ENCODE data around the gene MEIOB. TPM values are rescaled to one million over a fixed set of nuclear protein-coding genes. Genes with fewer than 3 reads are reported as not detected.

Gene MEIOB
- total RNA-seq, 1 experiment from 2014 or later: 1.4 TPM

GRCh38 chr16:1818204-1818872 lies 53.6 kb downstream of the MEIOB start:
- Mint-ChIP-seq H3K9me3 (no peaks in the 10 kb centered on the region), H3K27me3 (ENCODE audit: low read depth) (no peaks in the 10 kb centered on the region), H3K4me1 (no peaks in the 10 kb centered on the region), H3K4me3 (no peak overlapping the region), H3K27ac (no peak overlapping the region), H3K36me3 (peaks cover 6% of the 10 kb centered on the region)
- TF ChIP-seq MAX (CRISPR knock-in tag; IDR thresholded peaks at IDR 0.05) (no peak), CBFB (CRISPR knock-in tag; IDR thresholded peaks at IDR 0.05; ENCODE audit: low read depth) (no peak), USF2 (CRISPR knock-in tag; IDR thresholded peaks at IDR 0.05) (no peak), ZNF121 (CRISPR knock-in tag; IDR thresholded peaks at IDR 0.05) (no peak), IRF1 (CRISPR knock-in tag; IDR thresholded peaks at IDR 0.05) (no peak), NR1H2 (CRISPR knock-in tag; IDR thresholded peaks at IDR 0.05) (no peak), NFATC4 (CRISPR knock-in tag; IDR thresholded peaks at IDR 0.05) (no peak)
- TF ChIP-seq, protein P1, sequence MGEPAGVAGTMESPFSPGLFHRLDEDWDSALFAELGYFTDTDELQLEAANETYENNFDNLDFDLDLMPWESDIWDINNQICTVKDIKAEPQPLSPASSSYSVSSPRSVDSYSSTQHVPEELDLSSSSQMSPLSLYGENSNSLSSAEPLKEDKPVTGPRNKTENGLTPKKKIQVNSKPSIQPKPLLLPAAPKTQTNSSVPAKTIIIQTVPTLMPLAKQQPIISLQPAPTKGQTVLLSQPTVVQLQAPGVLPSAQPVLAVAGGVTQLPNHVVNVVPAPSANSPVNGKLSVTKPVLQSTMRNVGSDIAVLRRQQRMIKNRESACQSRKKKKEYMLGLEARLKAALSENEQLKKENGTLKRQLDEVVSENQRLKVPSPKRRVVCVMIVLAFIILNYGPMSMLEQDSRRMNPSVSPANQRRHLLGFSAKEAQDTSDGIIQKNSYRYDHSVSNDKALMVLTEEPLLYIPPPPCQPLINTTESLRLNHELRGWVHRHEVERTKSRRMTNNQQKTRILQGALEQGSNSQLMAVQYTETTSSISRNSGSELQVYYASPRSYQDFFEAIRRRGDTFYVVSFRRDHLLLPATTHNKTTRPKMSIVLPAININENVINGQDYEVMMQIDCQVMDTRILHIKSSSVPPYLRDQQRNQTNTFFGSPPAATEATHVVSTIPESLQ (CRISPR knock-in tag; IDR thresholded peaks at IDR 0.05): no peak
- ChIA-PET POLR2A (no interaction called here), CTCF (no interaction called here)
- ATAC-seq (no peak), DNase-seq (ENCODE audit: low spot score) (no peak)

GRCh38 chr16:1817716-1818115 lies 54.2 kb downstream of the MEIOB start:
- Mint-ChIP-seq H3K4me1 (no peaks in the 10 kb centered on the region), H3K4me3 (no peak overlapping the region), H3K27ac (no peak overlapping the region), H3K27me3 (ENCODE audit: low read depth) (no peaks in the 10 kb centered on the region), H3K36me3 (peaks cover 6% of the 10 kb centered on the region), H3K9me3 (no peaks in the 10 kb centered on the region)
- POLR2A ChIA-PET: no interaction called here
- DNase-seq (ENCODE audit: low spot score) (no peak), ATAC-seq (no peak)
- CTCF ChIA-PET: no interaction called here
- TF ChIP-seq ZNF263 (CRISPR knock-in tag; IDR thresholded peaks at IDR 0.05; ENCODE audit: low read depth) (no peak), ETV6 (CRISPR knock-in tag; IDR thresholded peaks at IDR 0.05) (no peak), TEAD1 (CRISPR knock-in tag; IDR thresholded peaks at IDR 0.05) (no peak), GRHL2 (CRISPR knock-in tag; IDR thresholded peaks at IDR 0.05; ENCODE audit: insufficient replicate concordance, severe bottlenecking) (no peak), PRRX2 (CRISPR knock-in tag; IDR thresholded peaks at IDR 0.05) (no peak), TEAD4 (CRISPR knock-in tag; IDR thresholded peaks at IDR 0.05) (no peak), AFF4 (CRISPR knock-in tag; IDR thresholded peaks at IDR 0.05; ENCODE audit: borderline replicate concordance) (no peak), ZNF219 (CRISPR knock-in tag; IDR thresholded peaks at IDR 0.05; ENCODE audit: borderline replicate concordance) (no peak), CBFB (CRISPR knock-in tag; IDR thresholded peaks at IDR 0.05; ENCODE audit: low read depth) (no peak), RELA (CRISPR knock-in tag; IDR thresholded peaks at IDR 0.05; ENCODE audit: borderline replicate concordance) (no peak), RORB (CRISPR knock-in tag; IDR thresholded peaks at IDR 0.05) (no peak), IRF1 (CRISPR knock-in tag; IDR thresholded peaks at IDR 0.05) (no peak), CREM (CRISPR knock-in tag; IDR thresholded peaks at IDR 0.05) (no peak)
- TF ChIP-seq, protein P2, sequence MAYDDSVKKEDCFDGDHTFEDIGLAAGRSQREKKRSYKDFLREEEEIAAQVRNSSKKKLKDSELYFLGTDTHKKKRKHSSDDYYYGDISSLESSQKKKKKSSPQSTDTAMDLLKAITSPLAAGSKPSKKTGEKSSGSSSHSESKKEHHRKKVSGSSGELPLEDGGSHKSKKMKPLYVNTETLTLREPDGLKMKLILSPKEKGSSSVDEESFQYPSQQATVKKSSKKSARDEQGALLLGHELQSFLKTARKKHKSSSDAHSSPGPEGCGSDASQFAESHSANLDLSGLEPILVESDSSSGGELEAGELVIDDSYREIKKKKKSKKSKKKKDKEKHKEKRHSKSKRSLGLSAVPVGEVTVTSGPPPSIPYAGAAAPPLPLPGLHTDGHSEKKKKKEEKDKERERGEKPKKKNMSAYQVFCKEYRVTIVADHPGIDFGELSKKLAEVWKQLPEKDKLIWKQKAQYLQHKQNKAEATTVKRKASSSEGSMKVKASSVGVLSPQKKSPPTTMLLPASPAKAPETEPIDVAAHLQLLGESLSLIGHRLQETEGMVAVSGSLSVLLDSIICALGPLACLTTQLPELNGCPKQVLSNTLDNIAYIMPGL (CRISPR knock-in tag; IDR thresholded peaks at IDR 0.05): no peak
- TF ChIP-seq, protein P3, sequence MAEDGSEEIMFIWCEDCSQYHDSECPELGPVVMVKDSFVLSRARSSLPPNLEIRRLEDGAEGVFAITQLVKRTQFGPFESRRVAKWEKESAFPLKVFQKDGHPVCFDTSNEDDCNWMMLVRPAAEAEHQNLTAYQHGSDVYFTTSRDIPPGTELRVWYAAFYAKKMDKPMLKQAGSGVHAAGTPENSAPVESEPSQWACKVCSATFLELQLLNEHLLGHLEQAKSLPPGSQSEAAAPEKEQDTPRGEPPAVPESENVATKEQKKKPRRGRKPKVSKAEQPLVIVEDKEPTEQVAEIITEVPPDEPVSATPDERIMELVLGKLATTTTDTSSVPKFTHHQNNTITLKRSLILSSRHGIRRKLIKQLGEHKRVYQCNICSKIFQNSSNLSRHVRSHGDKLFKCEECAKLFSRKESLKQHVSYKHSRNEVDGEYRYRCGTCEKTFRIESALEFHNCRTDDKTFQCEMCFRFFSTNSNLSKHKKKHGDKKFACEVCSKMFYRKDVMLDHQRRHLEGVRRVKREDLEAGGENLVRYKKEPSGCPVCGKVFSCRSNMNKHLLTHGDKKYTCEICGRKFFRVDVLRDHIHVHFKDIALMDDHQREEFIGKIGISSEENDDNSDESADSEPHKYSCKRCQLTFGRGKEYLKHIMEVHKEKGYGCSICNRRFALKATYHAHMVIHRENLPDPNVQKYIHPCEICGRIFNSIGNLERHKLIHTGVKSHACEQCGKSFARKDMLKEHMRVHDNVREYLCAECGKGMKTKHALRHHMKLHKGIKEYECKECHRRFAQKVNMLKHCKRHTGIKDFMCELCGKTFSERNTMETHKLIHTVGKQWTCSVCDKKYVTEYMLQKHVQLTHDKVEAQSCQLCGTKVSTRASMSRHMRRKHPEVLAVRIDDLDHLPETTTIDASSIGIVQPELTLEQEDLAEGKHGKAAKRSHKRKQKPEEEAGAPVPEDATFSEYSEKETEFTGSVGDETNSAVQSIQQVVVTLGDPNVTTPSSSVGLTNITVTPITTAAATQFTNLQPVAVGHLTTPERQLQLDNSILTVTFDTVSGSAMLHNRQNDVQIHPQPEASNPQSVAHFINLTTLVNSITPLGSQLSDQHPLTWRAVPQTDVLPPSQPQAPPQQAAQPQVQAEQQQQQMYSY (CRISPR knock-in tag; IDR thresholded peaks at IDR 0.05): no peak
